ENCODE data around the gene CLDN9.
A peak's percentile ranks its signal among the peaks of the same experiment; 100 is the strongest.

The CLDN9 gene

GRCh38 chr16:2974319-2975056, 38.2 kb upstream of the CLDN9 start:
- DNase-seq (ENCODE audit: low read depth) = no peak

GRCh38 chr16:2975161-2975795, 37.4 kb upstream of the CLDN9 start:
- no peak for DNase-seq (ENCODE audit: low read depth)

- no peak for DNase-seq (ENCODE audit: low read depth)
Measured at GRCh38 chr16:2976201-2976600, 36.5 kb upstream of the CLDN9 start.

GRCh38 chr16:2976673-2977072, 36.0 kb upstream of the CLDN9 start:
- DNase-seq (ENCODE audit: low read depth) = no peak

GRCh38 chr16:2977440-2977839, 35.3 kb upstream of the CLDN9 start:
- DNase-seq (ENCODE audit: low read depth) = no peak

GRCh38 chr16:2979669-2980226, 33.0 kb upstream of the CLDN9 start:
- DNase-seq (ENCODE audit: low read depth) = no peak

- DNase-seq (ENCODE audit: low read depth) = peak; percentile 92
Measured at GRCh38 chr16:2980227-2981176, 32.2 kb upstream of the CLDN9 start, which contains the start of gene PKMYT1. TSS of gene PKMYT1 (minus strand) at chr16:2980446. CDS start at chr16:2979657, 789 bp downstream.

GRCh38 chr16:2981177-2981898, 31.4 kb upstream of the CLDN9 start:
- no peak for DNase-seq (ENCODE audit: low read depth)

GRCh38 chr16:2981899-2982250, 30.8 kb upstream of the CLDN9 start:
- DNase-seq (ENCODE audit: low read depth) = no peak

GRCh38 chr16:2982402-2982801, 30.3 kb upstream of the CLDN9 start:
- no peak for DNase-seq (ENCODE audit: low read depth)

- peak; percentile 47 for DNase-seq (ENCODE audit: low read depth)
Measured at GRCh38 chr16:2983706-2984136, 29.0 kb upstream of the CLDN9 start.

GRCh38 chr16:2985462-2985861, 27.3 kb upstream of the CLDN9 start:
- DNase-seq (ENCODE audit: low read depth) = no peak

GRCh38 chr16:2985893-2986355, 26.8 kb upstream of the CLDN9 start:
- DNase-seq (ENCODE audit: low read depth) = no peak

- DNase-seq (ENCODE audit: low read depth) = no peak
Measured at GRCh38 chr16:2986623-2987188, 26.0 kb upstream of the CLDN9 start.

GRCh38 chr16:2987286-2987685, 25.4 kb upstream of the CLDN9 start:
- no peak for DNase-seq (ENCODE audit: low read depth)

- no peak for DNase-seq (ENCODE audit: low read depth)
Measured at GRCh38 chr16:2987833-2988232, 24.9 kb upstream of the CLDN9 start.

- DNase-seq (ENCODE audit: low read depth) = no peak
Measured at GRCh38 chr16:2988590-2989099, 24.1 kb upstream of the CLDN9 start.

- DNase-seq (ENCODE audit: low read depth) = no peak
Measured at GRCh38 chr16:2990891-2991290, 21.8 kb upstream of the CLDN9 start.

- DNase-seq (ENCODE audit: low read depth) = no peak
Measured at GRCh38 chr16:2991566-2992261, 21.0 kb upstream of the CLDN9 start.

GRCh38 chr16:2992383-2993081, 20.2 kb upstream of the CLDN9 start:
- no peak for DNase-seq (ENCODE audit: low read depth)
